Vagina (tissue), 2 donors: ENCODE data around the gene RNF5. TPM values are rescaled to one million over a fixed set of nuclear protein-coding genes. Genes with fewer than 3 reads are reported as not detected.
"Not testable (repeated sequence)": the region's sequence is repeated elsewhere in the genome, so short reads cannot be mapped to it uniquely, and the experiment has no call there.

Experiments
- DNase-seq, 2 donors: peaks; one replicate each; pipeline ENCODE4 v3.0.0-alpha.2; 2017; ENCODE audit errors: extremely low spot score in 2 of 2
- H3K27ac ChIP-seq: fragments of 200-600 bp; sonication (generic); one replicate; pipeline ENCODE4 v1.5.1; 2019
- H3K27me3 ChIP-seq: fragments of 200-600 bp; sonication (generic); one replicate; pipeline ENCODE4 v1.5.1; 2019
- H3K36me3 ChIP-seq, 2 donors: fragments of 200-600 bp; sonication (generic); one replicate each; pipeline ENCODE4 v1.5.1; 2017 to 2019
- H3K4me1 ChIP-seq: fragments of 200-600 bp; sonication (generic); one replicate; pipeline ENCODE4 v1.5.1; 2019
- H3K4me3 ChIP-seq, 2 donors: fragments of 200-600 bp; sonication (generic); 1 replicate in 1 of 2; 2 replicates in 1 of 2; pipeline ENCODE4 v1.5.1; 2016 to 2019
- H3K9me3 ChIP-seq: fragments of 200-600 bp; sonication (generic); one replicate; pipeline ENCODE4 v1.5.1; 2019
- CTCF ChIP-seq, 3 experiments: fragments of 450-650 bp in 2 of 3; fragments of 200-600 bp in 1 of 3; sonication (generic) in 1 of 3; IDR thresholded peaks; one replicate each; pipeline ENCODE4 v1.5.1; 2017 to 2019; ENCODE audit warnings: antibody characterized with exemption in 3 of 3, mild to moderate bottlenecking in 2 of 3, moderate library complexity in 2 of 3
- POLR2A ChIP-seq, 2 donors: fragments of 450-650 bp; IDR thresholded peaks; one replicate each; pipeline ENCODE4 v1.6.1; 2017; ENCODE audit warnings: antibody characterized with exemption in 2 of 2, mild to moderate bottlenecking in 2 of 2, moderate library complexity in 2 of 2
- POLR2AphosphoS5 ChIP-seq, 2 donors: sonication (generic); formaldehyde crosslinking; IDR thresholded peaks; one replicate each; pipeline ENCODE4 v1.9.0; 2017; ENCODE audit warnings: antibody characterized with exemption in 2 of 2, mild to moderate bottlenecking in 2 of 2, low read depth in 1 of 2; ENCODE audit not compliant: insufficient read depth in 1 of 2
- intact Hi-C: fragments of 100-400 bp; cut with DNase I; formaldehyde crosslinking; loops from one replicate; pipeline ENCODE4 v1.15.1; 2023
- total RNA-seq: library from RNA; depleted of rRNA; stranded (reverse); fragments of >200 nt; gene quantifications from one replicate; pipeline ENCODE4 v1.2.3, GENCODE V29; 2016

RNF5 gene
- total RNA-seq, 1 donor from 2014 or later: 48.4 TPM

GRCh38 chr6:32182555-32182981 is 4.4 kb downstream of the RNF5 start:
- H3K36me3 ChIP-seq: peaks cover 0 to 27% of the 10 kb centered on the region in 2 donors
- TF ChIP-seq CTCF (IDR thresholded peaks at IDR 0.05): no peak
- TF ChIP-seq POLR2AphosphoS5 (IDR thresholded peaks at IDR 0.05; ENCODE audit: insufficient read depth in 1 of 2, low read depth in 1 of 2): no peak
- TF ChIP-seq POLR2A (IDR thresholded peaks at IDR 0.05): no peak
- peak overlapping the region; percentile 24 for H3K27ac ChIP-seq
- H3K9me3 ChIP-seq: no peaks in the 10 kb centered on the region
- DNase-seq: no peak
- H3K4me3 ChIP-seq: no peak overlapping the region
- no peaks in the 10 kb centered on the region for H3K27me3 ChIP-seq
- intact Hi-C loops: loop anchor here (10.0 kb wide), 1 partner anchor 1022 kb away; the partner anchor contains the start of genes HSD17B8, RING1, RXRB and SLC39A7
- peaks cover 42% of the 10 kb centered on the region for H3K4me1 ChIP-seq

- peaks cover 47% of the 10 kb centered on the region for H3K4me1 ChIP-seq
- H3K4me3 ChIP-seq: no peak overlapping the region
- TF ChIP-seq POLR2A (IDR thresholded peaks at IDR 0.05) (no peak), POLR2AphosphoS5 (IDR thresholded peaks at IDR 0.05; ENCODE audit: insufficient read depth in 1 of 2, low read depth in 1 of 2) (no peak), CTCF (IDR thresholded peaks at IDR 0.05) (no peak)
- H3K27me3 ChIP-seq: no peaks in the 10 kb centered on the region
- peaks cover 0 to 29% of the 10 kb centered on the region in 2 donors for H3K36me3 ChIP-seq
- peak overlapping the region; percentile 99 for H3K27ac ChIP-seq
- H3K9me3 ChIP-seq: no peaks in the 10 kb centered on the region
- no peak for DNase-seq
- intact Hi-C loops: loop anchor here (10.0 kb wide), 1 partner anchor 1022 kb away; the partner anchor contains the start of genes HSD17B8, RING1, RXRB and SLC39A7
Measured at GRCh38 chr6:32183030-32183429, 4.8 kb downstream of the RNF5 start.

GRCh38 chr6:32183483-32184083 is 5.4 kb downstream of the RNF5 start:
- intact Hi-C loops: loop anchor here (10.0 kb wide), 1 partner anchor 1021 kb away; the partner anchor contains the start of genes HSD17B8, RING1, RXRB and SLC39A7
- Histone ChIP-seq H3K27me3 (no peaks in the 10 kb centered on the region), H3K4me1 (peaks cover 52% of the 10 kb centered on the region), H3K27ac (peak overlapping the region; percentile 99), H3K4me3 (no peak overlapping the region), H3K9me3 (no peaks in the 10 kb centered on the region), H3K36me3 (peaks cover 0 to 29% of the 10 kb centered on the region in 2 donors)
- TF ChIP-seq POLR2A (IDR thresholded peaks at IDR 0.05) (no peak), CTCF (IDR thresholded peaks at IDR 0.05) (no peak)
- DNase-seq: peak in 1 of 2 donors; percentile 84

- H3K36me3 ChIP-seq: peaks cover 0 to 29% of the 10 kb centered on the region in 2 donors
- no peak within 1 kb of the TSS for H3K4me3 ChIP-seq
- no peaks in the 10 kb centered on the region for H3K9me3 ChIP-seq
- TF ChIP-seq POLR2AphosphoS5 (IDR thresholded peaks at IDR 0.05; ENCODE audit: insufficient read depth in 1 of 2, low read depth in 1 of 2) (no peak), POLR2A (IDR thresholded peaks at IDR 0.05) (no peak)
- intact Hi-C loops: loop anchor here (10.0 kb wide), 1 partner anchor 1021 kb away; the partner anchor contains the start of genes HSD17B8, RING1, RXRB and SLC39A7
- H3K4me1 ChIP-seq: peaks cover 52% of the 10 kb centered on the region
- H3K27ac ChIP-seq: peak within 1 kb of the TSS; percentile 99
- no peaks in the 10 kb centered on the region for H3K27me3 ChIP-seq
- no peak for DNase-seq
Measured at GRCh38 chr6:32184084-32184640, 6.0 kb downstream of the RNF5 start, which contains the start of gene AGER. TSS of gene AGER (minus strand) at chr6:32184253. CDS start at chr6:32184222, 31 bp downstream.

GRCh38 chr6:32185681-32186131 is 7.5 kb downstream of the RNF5 start:
- not testable (repeated sequence) for H3K27me3 ChIP-seq, H3K4me3 ChIP-seq, DNase-seq, H3K9me3 ChIP-seq
- Histone ChIP-seq H3K27ac (peak overlapping the region; percentile 99), H3K36me3 (peaks cover 0 to 21% of the 10 kb centered on the region in 2 donors), H3K4me1 (peaks cover 51% of the 10 kb centered on the region)
- intact Hi-C loops: loop anchor here (10.0 kb wide), 1 partner anchor 1019 kb away; the partner anchor contains the start of genes HSD17B8, RING1, RXRB and SLC39A7

GRCh38 chr6:32186151-32186840 is 8.1 kb downstream of the RNF5 start:
- not testable (repeated sequence) for H3K27me3 ChIP-seq, H3K4me3 ChIP-seq, DNase-seq, H3K9me3 ChIP-seq
- Histone ChIP-seq H3K36me3 (peaks cover 0 to 19% of the 10 kb centered on the region in 2 donors), H3K4me1 (peaks cover 57% of the 10 kb centered on the region), H3K27ac (peak overlapping the region; percentile 99)
- intact Hi-C loops: loop anchor here (10.0 kb wide), 1 partner anchor 1019 kb away; the partner anchor contains the start of genes HSD17B8, RING1, RXRB and SLC39A7
